GM18517 (cell line): Measurements from ENCODE around the gene SHISA6.

Source experiments
- ATAC-seq: cut with Tn5 transposase; IDR thresholded peaks from one replicate; pipeline ENCODE4 v1.9.1; 2021; ENCODE audit warnings: mild to moderate bottlenecking, moderate library complexity; ENCODE audit not compliant: unreplicated experiment

Gene SHISA6

GRCh38 chr17:11264183-11264871 is 23.3 kb downstream of the SHISA6 start:
- ATAC-seq: no peak

DNA sequence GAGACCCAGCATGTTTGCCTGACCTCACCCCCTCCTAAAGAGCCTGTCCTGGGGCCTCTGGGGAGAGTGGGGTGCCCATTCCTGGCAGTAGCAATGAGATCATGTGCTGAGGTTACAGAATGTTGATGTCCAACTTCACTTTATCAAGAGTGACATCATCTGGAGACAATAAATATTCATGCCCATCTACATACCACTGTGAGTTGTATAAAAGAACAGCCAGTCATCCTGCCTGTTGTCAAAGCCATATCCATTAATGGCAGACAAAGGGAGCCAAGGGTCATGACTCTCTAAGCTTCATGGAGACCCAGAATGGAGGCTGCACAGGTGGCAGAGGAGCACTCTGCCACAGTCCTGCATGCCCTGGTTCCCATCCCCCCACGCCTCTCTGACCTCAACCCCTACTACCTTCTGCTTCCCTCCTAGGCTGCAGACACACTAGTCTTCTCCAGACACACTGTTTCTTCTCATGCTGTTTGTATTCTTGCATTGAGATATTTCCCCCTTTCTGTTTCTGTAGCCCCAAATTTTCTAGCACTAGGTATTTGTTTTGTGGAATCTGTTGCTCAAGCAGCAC is 27.1 kb downstream of the SHISA6 start:
- no peak for ATAC-seq

DNA sequence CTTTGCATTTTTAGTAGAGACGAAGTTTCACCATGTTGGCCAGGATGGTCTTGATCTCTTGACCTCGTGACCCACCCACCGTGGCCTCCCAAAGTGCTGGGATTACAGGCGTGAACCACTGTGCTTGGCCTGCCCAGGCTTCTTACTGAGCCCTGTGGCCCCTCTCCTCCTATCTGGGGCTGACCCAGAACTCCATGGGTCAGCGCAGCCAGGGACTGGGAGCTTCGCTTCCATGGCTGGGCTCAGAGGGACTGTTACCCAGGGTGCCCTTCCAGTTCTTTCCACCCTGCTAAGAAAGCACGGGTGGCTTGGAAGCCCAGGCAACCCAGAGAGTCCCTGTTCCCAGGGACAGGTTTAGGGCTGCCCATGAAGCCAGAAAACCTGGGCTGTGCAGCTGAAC is 28.2 kb downstream of the SHISA6 start:
- ATAC-seq: no peak

DNA sequence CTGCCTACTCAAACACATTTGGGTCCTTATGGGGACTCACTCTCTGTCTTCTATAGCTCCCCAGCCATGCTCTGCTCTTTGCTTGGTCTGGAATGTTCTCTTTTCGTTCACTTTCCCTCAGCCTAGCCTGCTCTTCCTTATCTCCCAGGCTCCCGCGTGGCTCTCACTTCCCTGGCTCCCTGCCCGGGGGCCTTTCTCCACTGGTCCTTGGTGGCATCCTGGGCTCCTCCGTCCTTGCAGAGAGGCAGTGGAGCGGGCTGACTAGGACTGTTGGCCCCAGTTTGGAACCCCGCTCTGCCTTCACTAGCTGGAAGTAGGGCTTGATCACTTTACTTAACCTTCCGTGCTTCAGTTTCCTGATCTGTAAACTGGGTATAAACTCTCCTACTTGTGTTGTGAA is 31.2 kb downstream of the SHISA6 start:
- ATAC-seq: no peak

DNA sequence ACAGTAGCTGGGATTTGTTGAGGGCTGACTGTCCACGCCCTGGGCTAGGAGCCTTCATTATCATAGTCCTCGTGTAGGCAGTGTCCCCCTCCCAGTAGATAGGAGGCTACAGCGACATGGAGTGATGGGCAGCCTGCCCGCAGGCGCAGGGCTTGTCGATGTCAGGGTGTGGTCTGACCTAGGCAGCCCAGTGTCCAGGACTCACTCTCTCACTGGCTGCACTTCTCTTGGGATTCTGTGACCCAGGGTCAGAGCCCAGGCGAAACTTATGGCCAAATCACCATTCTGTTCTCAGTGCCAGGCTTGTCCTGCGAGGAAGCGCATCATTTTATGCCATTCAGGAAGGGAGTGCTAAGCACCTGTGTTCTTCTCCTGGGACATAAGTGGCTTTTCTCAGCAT is 32.6 kb downstream of the SHISA6 start:
- no peak for ATAC-seq

- ATAC-seq: no peak
These were observed 33.1 kb downstream of the SHISA6 start for GRCh38 chr17:11274106-11274505.

GRCh38 chr17:11276486-11276885 is 35.5 kb downstream of the SHISA6 start:
- ATAC-seq: no peak

- ATAC-seq: no peak
These were observed 37.4 kb downstream of the SHISA6 start for GRCh38 chr17:11278186-11278991.

- ATAC-seq: no peak
These were observed 37.9 kb downstream of the SHISA6 start for GRCh38 chr17:11278992-11279270.

GRCh38 chr17:11279776-11280344 is 38.8 kb downstream of the SHISA6 start:
- no peak for ATAC-seq

- ATAC-seq: no peak
These were observed 41.6 kb downstream of the SHISA6 start for GRCh38 chr17:11282586-11282985.

DNA sequence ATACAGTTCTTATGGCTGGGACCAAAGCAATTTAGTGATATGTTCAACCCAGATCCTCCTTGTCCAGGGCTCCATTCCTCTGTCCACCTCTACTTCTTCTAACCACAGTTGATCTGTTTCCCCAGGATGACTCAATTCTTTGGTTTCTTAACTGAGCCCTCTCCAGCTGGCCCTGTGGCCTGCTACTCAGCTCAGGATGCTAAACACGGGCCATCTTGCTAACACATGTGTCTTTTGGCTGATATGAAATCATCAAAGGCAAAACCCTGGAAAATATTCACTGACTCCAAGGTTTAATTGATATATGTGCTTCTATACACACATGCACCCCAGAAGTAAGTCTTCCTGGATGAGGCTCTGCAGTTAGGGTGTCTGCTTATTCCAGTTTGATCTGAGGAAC is 43.8 kb downstream of the SHISA6 start:
- no peak for ATAC-seq

DNA sequence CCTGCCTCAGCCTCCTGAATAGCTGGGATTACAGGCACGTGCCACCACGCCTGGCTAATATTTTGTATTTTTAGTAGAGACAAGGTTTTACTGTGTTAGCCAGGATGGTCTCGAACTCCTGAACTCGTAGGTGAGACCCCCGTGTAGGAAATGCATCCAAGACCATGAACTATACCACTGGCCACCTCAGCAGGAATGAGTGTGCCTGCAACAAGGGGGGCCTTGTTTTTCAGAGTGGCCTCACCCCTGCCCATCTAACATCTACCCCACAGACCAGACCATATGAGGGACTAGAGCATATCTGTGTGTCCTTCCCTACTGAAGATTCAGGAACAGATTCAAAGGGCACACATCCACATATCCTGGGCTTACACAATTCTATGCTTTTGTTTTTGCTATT is 44.9 kb downstream of the SHISA6 start:
- ATAC-seq: no peak

DNA sequence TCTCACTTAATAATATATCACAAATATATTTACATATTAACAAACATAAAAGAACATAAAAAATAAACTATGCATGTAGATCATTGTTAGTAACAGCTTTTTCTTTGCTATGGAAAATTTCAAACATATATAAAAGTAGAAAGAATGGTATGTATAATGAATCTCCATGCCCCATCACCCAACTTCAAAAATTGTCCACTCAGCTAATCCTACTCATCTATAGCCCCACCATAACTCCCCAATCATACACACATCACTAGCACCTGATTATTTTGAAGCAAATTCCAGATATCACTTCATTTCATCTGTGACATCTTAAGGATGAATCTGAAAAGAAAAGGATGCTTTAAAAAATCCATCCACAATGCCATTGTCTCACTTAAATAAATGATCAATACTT is 46.8 kb downstream of the SHISA6 start:
- ATAC-seq: no peak

DNA sequence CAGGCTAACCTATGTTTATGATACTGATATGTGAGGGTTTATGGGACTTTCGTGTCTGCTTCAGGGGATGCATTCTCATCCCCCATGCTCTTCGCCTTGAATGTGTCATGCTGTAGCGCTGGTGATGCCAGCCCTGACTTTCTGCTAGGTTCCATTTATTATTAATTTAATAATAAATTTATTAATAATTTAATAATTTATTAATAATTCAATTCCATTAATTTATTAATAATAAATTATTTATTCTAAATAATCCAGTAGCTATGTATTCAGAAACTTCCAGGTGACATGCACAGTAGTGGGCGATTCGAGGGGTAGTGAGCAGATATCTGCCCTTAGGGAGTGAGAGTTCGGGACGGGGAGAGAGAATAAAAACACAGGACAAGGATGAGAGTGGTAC is 49.8 kb downstream of the SHISA6 start:
- ATAC-seq: no peak

DNA sequence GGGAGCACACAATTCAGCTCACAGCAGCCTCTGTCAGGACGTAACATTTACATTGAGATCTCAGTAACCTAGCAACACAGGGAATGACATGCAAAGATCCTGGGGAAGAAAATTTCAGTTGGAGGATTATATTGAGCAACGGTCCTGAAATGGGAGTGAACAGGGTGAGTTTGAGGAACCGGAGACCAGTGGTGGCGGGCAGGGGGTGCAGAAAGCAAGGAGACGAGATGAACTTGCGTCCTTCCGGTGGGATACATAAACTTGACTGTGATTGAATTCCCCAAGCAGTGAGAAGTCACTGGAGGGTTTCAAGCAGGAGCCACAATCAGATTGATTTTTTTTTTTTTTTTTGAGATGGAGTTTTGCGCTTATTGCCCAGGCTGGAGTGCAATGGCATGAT is 51.5 kb downstream of the SHISA6 start:
- no peak for ATAC-seq

GRCh38 chr17:11293480-11293879 is 52.5 kb downstream of the SHISA6 start:
- no peak for ATAC-seq

GRCh38 chr17:11294826-11295225 is 53.8 kb downstream of the SHISA6 start:
- ATAC-seq: no peak

- no peak for ATAC-seq
These were observed 56.0 kb downstream of the SHISA6 start for GRCh38 chr17:11296994-11297393.

DNA sequence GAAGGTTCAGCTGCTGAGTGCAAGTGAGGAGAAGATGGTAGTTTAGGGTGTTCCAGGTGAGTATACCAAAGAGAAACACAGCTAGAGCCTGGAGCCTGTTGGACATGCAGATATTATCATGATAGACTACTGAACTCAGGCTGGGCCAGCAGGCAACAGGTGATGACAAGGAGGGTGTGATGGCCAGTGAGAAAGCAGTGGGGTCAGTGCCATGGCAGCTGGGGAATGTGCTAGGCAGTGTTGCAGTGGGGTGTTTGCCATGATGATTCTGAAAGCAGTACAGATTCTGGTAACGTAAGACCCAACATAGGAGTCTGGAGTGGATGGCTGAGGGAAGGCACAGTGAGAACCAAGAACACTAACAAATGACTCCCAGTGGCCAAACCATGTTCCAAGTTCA is 57.4 kb downstream of the SHISA6 start:
- ATAC-seq: no peak

DNA sequence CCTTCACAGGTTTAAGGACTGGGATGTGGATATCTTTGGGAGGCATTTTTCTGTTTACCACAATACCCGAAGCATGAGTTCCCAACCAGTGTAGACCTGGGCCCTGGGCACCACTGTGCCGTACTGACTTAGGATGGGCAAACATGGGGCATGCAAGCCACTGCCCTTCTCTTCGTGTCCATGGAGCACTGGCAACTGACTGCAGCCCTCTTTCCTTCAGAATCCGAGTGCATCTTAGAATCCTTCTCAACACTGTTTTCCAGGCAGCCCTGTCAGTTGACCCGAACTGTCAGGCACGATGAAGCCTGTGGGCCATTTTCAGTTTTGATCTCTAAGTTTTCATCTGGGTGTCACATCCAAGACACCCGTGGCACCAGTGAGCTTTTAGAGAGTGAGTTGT is 59.2 kb downstream of the SHISA6 start:
- ATAC-seq: no peak

GRCh38 chr17:11300738-11301137 is 59.7 kb downstream of the SHISA6 start:
- ATAC-seq: no peak
